Stomach (tissue), 19 donors: Measurements from ENCODE around the gene SLC41A3. TPM values are rescaled to one million over a fixed set of nuclear protein-coding genes. Genes with fewer than 3 reads are reported as not detected.

ENCODE experiments used
- DNase-seq, 2 donors: peaks; one replicate each; pipeline versions ENCODE4 v3.0.0 to v3.0.0-alpha.2; 2013 to 2019
- H3K27ac ChIP-seq, 5 donors: fragments of 200-600 bp in 4 of 5; sonication (generic) in 4 of 5; one replicate each; pipeline ENCODE4 v1.5.1; 2013 to 2019; ENCODE audit warnings: mild to moderate bottlenecking in 1 of 5, moderate library complexity in 1 of 5
- H3K27me3 ChIP-seq, 3 donors: fragments of 200-600 bp; sonication (generic); one replicate each; pipeline ENCODE4 v1.5.1; 2017 to 2019; ENCODE audit warnings: mixed run types in 1 of 3
- H3K36me3 ChIP-seq, 4 donors: fragments of 200-600 bp; sonication (generic); 1 replicate in 3 of 4; 2 replicates in 1 of 4; pipeline ENCODE4 v1.5.1; 2016 to 2019
- H3K4me1 ChIP-seq, 4 donors: fragments of 200-600 bp; sonication (generic); one replicate each; pipeline ENCODE4 v1.5.1; 2016 to 2019
- H3K4me3 ChIP-seq, 4 donors: fragments of 200-600 bp; sonication (generic) in 3 of 4; one replicate each; pipeline ENCODE4 v1.5.1; 2016 to 2019; ENCODE audit warnings: mild to moderate bottlenecking in 1 of 4
- H3K9me3 ChIP-seq, 4 donors: fragments of 200-600 bp; sonication (generic); one replicate each; pipeline ENCODE4 v1.5.1; 2016 to 2019
- EP300 ChIP-seq: sonication (generic); formaldehyde crosslinking; IDR thresholded peaks from one replicate; pipeline ENCODE4 v1.6.1; 2017; ENCODE audit warnings: antibody characterized with exemption
- POLR2A ChIP-seq, 4 donors: fragments of 450-650 bp; IDR thresholded peaks; one replicate each; pipeline ENCODE4 v1.6.1; 2016; ENCODE audit warnings: antibody characterized with exemption in 4 of 4, control low read depth in 2 of 4, mild to moderate bottlenecking in 1 of 4, moderate library complexity in 1 of 4
- POLR2AphosphoS5 ChIP-seq, 3 donors: sonication (generic); formaldehyde crosslinking; IDR thresholded peaks; one replicate each; pipeline ENCODE4 v1.6.1; 2016; ENCODE audit warnings: antibody characterized with exemption in 3 of 3
- WGBS, 5 donors: extraction: QIAGEN DNeasy Blood & Tissue Kit in 3 of 5; methylation state at CpG; one replicate each; pipeline versions ENCODE4 v1.1.5 to v1.1.7; 2013 to 2018; 5-methylcytosine and 5-hydroxymethylcytosine counted together
- intact Hi-C: fragments of 100-400 bp; cut with DNase I; formaldehyde crosslinking; loops from one replicate; pipeline ENCODE4 v1.15.1; 2023; ENCODE audit warnings: low total_unique reads
- long read RNA-seq, 10 donors: transcript quantifications; one replicate each; lab custom pipeline, GENCODE V29; 2026
- polyA plus RNA-seq, 3 donors: library from polyadenylated mRNA; stranded (reverse); fragments of 200-250 nt; gene quantifications; one replicate each; pipeline ENCODE4 v1.2.3, GENCODE V29; 2013
- total RNA-seq, 5 donors: library from RNA; depleted of rRNA; stranded (reverse); fragments of >200 nt; gene quantifications; one replicate each; pipeline versions ENCODE4 v1.1.0 to v1.2.3, GENCODE V29; 2014 to 2016
- TF ChIP-seq, protein P1 (sequence below), 7 experiments: fragments of 450-650 bp in 4 of 7; fragments of 200-600 bp in 3 of 7; sonication (generic) in 3 of 7; IDR thresholded peaks; one replicate each; pipeline ENCODE4 v1.5.1; 2016 to 2019; ENCODE audit warnings: antibody characterized with exemption in 7 of 7, control low read depth in 2 of 7, mild to moderate bottlenecking in 1 of 7
- donor health status: healthy with polysubstance abuse.
- donor health status: Bipolar disorder and iron deficiency.
- donor health status: healthy.

SLC41A3 gene
- total RNA-seq (10 to 100 TPM; 27.7 to 81.7 (median 43.6) TPM), polyA plus RNA-seq (10 to 100 TPM; 15.4 to 23.5 (median 18.0) TPM)
- long read RNA-seq, donor 1, partial matches to known transcripts, result 0 of 5 reads
- long read RNA-seq, donor 1, other reads (novel, unspliced or antisense), result 0 of 5 reads
- long read RNA-seq, donor 2, transcript SLC41A3-208 (6 exons, 2,351 nt), result major isoform, 11 of 19 reads
- long read RNA-seq, donor 2, partial matches to known transcripts, result 0 of 19 reads
- long read RNA-seq, donor 2, other reads (novel, unspliced or antisense), result 0 of 19 reads
- long read RNA-seq, donor 3, partial matches to known transcripts, result 0 of 8 reads
- long read RNA-seq, donor 3, other reads (novel, unspliced or antisense), result 0 of 8 reads
- long read RNA-seq, donor 4, result 0 reads
- long read RNA-seq, donor 5, partial matches to known transcripts, result 5 of 8 reads
- long read RNA-seq, donor 5, other reads (novel, unspliced or antisense), result 0 of 8 reads
- long read RNA-seq, donor 6, result 0 reads
- long read RNA-seq, donor 7, partial matches to known transcripts, result 0 of 4 reads
- long read RNA-seq, donor 7, other reads (novel, unspliced or antisense), result 0 of 4 reads
- long read RNA-seq, donor 8, partial matches to known transcripts, result 0 of 4 reads
- long read RNA-seq, donor 8, other reads (novel, unspliced or antisense), result 0 of 4 reads
- long read RNA-seq, donor 9, partial matches to known transcripts, result 0 of 2 reads
- long read RNA-seq, donor 9, other reads (novel, unspliced or antisense), result 0 of 2 reads
- long read RNA-seq, donor 10, partial matches to known transcripts, result 0 of 3 reads
- long read RNA-seq, donor 10, other reads (novel, unspliced or antisense), result 0 of 3 reads

DNA sequence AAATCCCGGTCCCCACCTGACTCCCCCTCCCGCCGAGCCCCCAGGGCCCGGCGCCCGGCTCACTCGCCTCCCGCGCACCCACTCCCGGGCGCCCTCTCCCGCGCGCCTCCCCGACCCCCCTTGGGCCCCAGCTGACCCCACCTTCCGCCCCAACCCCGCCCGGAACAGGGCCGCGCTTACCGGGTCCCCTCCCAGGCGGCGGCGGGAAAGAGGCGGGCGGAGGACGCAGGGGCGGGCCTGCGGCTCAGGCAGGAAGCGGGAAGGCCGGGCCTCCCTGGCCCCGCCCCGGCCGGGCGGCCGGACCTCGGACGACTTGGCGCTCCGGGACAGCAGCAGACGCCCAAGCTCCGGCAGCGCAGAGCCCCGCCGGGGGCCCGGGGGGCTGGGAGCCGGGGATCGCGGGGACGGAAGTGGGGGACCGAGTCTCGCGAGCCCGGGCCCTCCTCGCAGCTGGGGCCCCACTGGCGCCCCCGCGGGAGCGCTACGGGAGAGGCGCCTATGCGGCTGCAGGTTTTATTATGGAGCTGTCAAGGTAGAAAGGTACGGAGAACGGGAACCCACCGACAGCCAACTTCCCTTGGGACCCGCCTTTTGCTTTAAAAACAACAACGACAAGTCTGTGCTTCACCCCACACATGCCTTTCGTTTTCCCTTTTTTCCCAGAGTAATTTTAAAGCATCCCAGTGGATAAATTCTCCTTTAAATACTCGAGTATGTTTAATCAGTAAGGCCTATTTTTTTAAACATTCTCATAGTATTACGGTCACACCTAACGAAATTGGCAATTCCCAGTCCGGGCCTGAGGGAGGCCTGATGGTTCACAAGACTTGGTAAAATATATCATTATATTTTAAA, at the start of gene SLC41A3:
Gene SLC41A3 (minus strand): TSS at position 212 of the 855 bp plus-strand sequence. CDS start 15,905 bp downstream, outside the sequence.
- TF ChIP-seq POLR2A (IDR thresholded peaks at IDR 0.05) (no peak), POLR2AphosphoS5 (IDR thresholded peaks at IDR 0.05) (peak; percentile 44 to 77 (median 49)), EP300 (no peak)
- TF ChIP-seq, protein P1, sequence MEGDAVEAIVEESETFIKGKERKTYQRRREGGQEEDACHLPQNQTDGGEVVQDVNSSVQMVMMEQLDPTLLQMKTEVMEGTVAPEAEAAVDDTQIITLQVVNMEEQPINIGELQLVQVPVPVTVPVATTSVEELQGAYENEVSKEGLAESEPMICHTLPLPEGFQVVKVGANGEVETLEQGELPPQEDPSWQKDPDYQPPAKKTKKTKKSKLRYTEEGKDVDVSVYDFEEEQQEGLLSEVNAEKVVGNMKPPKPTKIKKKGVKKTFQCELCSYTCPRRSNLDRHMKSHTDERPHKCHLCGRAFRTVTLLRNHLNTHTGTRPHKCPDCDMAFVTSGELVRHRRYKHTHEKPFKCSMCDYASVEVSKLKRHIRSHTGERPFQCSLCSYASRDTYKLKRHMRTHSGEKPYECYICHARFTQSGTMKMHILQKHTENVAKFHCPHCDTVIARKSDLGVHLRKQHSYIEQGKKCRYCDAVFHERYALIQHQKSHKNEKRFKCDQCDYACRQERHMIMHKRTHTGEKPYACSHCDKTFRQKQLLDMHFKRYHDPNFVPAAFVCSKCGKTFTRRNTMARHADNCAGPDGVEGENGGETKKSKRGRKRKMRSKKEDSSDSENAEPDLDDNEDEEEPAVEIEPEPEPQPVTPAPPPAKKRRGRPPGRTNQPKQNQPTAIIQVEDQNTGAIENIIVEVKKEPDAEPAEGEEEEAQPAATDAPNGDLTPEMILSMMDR (IDR thresholded peaks at IDR 0.05), result peak in 3 of 7 experiments; percentile 20 to 43 (median 36)
- DNase-seq, result peak; percentile 91 to 96
- Histone ChIP-seq H3K4me1 (peaks cover 7 to 29% (median 21%) of the 10 kb centered on the region in 4 donors), H3K27me3 (no peaks in the 10 kb centered on the region), H3K36me3 (no peaks in the 10 kb centered on the region), H3K9me3 (no peaks in the 10 kb centered on the region), H3K27ac (peak within 1 kb of the TSS; percentile 87 to 95 (median 94)), H3K4me3 (peak within 1 kb of the TSS; percentile 67 to 85 (median 74))
- 1% methylated on average over 31 to 72 of the region's 72 CpGs for WGBS, 5 donors
- intact Hi-C loops, result no loop called here

DNA sequence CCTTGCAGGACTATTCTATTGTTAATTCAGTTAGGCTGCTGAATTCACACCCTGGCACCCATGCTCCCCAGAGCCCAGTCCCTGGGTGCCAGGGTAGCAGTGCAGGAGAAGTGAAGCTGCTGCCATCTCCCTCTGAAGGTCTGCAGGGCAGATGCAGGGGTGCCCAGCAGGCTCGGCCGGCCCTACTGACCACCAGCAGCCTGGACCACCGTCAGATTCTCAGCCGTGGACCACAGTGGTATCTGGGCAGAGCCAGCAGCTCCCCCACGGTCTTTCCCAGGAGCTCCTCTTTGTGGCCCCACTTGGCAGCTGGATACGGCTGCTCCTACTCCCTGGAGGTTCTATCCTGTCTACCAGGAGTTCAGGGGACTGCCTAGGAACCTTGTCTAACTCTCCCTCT, 49.7 kb upstream of the SLC41A3 start:
- Histone ChIP-seq H3K36me3 (no peaks in the 10 kb centered on the region), H3K9me3 (no peaks in the 10 kb centered on the region), H3K27me3 (peaks cover 0 to 9% (median 0%) of the 10 kb centered on the region in 3 donors), H3K27ac (no peak overlapping the region), H3K4me1 (peaks cover 6 to 21% (median 18%) of the 10 kb centered on the region in 4 donors), H3K4me3 (no peak overlapping the region)
- DNase-seq, result no peak
- TF ChIP-seq, protein P1 (IDR thresholded peaks at IDR 0.05), result no peak
- TF ChIP-seq EP300, result no peak
- TF ChIP-seq POLR2A (IDR thresholded peaks at IDR 0.05), result no peak
- no peak for TF ChIP-seq POLR2AphosphoS5 (IDR thresholded peaks at IDR 0.05)
- intact Hi-C loops, result no loop called here
- 50 to 87% (median 71%) methylated on average over 2 to 6 of the region's 6 CpGs for WGBS, 5 donors

DNA sequence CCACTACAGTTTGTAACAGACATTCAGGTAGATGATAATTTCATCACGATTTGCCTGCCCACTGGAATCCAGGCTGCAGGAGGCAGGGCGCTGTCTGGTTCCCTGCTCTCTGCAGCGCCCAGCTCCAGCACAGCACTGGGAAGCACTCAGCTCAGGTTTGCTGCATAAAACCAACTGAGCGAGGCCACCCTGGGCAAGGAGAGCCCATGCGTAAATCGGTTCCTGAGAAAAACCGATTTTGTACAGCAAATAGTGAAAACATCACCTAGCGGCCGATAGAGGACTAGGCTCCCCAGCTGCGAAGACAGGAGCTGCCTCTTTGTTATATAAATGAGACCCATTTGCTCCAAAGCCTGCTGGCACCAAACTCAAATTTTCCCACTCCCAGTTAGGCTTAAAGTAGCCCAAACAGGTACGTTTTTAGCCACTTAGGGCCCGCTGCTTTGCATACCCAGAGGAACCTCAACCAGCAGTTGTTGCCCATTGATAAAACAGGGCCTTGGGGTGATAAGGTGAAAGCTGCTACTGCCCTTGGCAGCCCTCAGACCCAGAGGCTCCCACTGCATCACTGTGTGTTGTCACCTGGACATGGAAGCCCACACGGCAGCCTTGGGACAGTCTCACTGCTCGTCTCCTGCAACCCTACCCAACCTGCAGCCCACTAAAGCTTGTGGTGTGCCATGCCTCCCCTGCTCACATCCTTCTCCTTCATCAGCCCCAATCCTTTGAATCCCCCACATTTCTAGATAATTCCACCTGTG, 49.0 kb upstream of the SLC41A3 start:
- intact Hi-C loops, result no loop called here
- no peak overlapping the region for H3K27ac ChIP-seq
- DNase-seq, result peak in 1 of 2 donors; percentile 22
- TF ChIP-seq POLR2A (IDR thresholded peaks at IDR 0.05), result no peak
- TF ChIP-seq, protein P1 (IDR thresholded peaks at IDR 0.05), result no peak
- no peak for TF ChIP-seq EP300
- TF ChIP-seq POLR2AphosphoS5 (IDR thresholded peaks at IDR 0.05), result no peak
- peaks cover 0 to 9% (median 0%) of the 10 kb centered on the region in 3 donors for H3K27me3 ChIP-seq
- H3K36me3 ChIP-seq, result no peaks in the 10 kb centered on the region
- 62 to 71% (median 68%) methylated on average over 14 of the region's 14 CpGs for WGBS, 5 donors
- H3K4me1 ChIP-seq, result peaks cover 6 to 21% (median 19%) of the 10 kb centered on the region in 4 donors
- H3K9me3 ChIP-seq, result no peaks in the 10 kb centered on the region
- no peak overlapping the region for H3K4me3 ChIP-seq
